ENCODE results near the gene SRGAP1. TPM values are rescaled to one million over a fixed set of nuclear protein-coding genes. Genes with fewer than 3 reads are reported as not detected.
A peak's percentile ranks its signal among the peaks of the same experiment; 100 is the strongest.
"Not testable (repeated sequence)": the region's sequence is repeated elsewhere in the genome, so short reads cannot be mapped to it uniquely, and the experiment has no call there.

Gene SRGAP1
- total RNA-seq, 1 experiment from 2014 or later, result 3.3 TPM

DNA sequence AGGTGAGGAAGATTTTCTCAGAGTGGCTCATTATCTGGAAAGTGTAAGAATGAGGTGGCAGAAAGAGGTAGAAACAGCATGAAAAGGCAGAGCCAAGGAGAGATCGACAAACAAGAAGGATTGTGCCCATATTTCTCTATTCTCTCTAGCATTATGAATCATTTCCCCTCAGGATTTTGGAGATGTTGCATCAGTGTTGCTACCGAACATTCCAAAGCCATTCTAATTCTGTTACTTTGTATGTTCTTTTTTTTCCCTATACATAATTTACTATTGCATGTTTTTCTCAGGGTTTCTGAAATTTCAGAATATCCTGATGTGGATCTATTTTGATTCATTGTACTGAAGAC lies 316.2 kb downstream of the SRGAP1 start:
- no peak for DNase-seq (ENCODE audit: low spot score)

DNA sequence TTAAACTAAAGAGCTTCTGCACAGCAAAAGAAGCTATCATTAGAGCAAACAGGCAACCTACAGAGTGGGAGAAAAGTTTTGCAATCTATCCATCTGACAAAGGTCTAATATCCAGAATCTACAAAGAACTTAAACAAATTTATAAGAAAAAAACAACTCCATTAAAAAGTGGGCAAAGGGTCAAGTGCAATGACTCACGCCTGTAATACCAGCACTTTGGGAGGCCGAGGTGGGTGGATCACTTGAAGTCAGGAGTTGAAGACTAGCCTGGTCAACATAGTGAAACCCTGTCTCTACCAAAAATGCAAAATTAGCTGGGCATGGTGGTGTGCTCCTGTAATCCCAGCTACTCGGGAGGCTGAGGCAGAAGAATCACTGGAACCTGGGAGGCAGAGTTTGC lies 322.1 kb downstream of the SRGAP1 start:
- DNase-seq (ENCODE audit: low spot score), result not testable (repeated sequence)

DNA sequence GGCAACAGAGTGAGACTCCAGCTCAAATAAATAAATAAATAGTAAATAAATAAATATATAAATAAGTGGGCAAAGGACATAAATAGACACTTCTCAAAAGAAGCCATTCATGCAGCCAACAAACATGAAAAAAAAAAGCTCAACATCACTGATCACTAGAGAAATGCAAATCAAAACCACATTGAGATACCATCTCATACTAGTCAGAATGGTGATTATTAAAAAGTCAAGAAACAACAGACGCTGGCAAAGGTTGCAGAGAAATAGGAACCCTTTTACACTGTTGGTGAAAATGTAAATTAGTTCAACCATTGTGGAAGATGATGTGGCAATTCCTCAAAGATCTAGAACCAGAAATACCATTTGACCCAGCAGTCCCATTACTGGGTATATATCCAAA lies 322.5 kb downstream of the SRGAP1 start:
- DNase-seq (ENCODE audit: low spot score), result not testable (repeated sequence)

DNA sequence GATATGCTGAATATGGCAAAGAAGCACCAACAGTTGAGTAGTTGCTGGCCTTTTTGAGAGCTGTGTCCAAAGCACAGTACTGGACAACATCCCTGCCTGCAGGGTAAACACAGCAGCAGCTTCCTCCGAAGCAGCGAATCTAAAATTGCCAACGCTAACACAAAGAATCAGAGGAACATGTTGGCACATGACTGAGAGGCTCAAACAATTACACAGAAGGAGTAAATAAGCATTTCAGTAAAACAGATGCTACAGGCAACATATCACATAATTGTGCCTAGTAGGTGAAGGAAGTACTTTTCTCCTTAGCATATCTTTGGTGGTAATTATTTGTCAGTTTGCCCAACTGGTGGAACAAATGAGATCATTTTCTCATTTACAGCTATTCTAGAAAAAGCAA lies 325.5 kb downstream of the SRGAP1 start:
- DNase-seq (ENCODE audit: low spot score), result no peak

DNA sequence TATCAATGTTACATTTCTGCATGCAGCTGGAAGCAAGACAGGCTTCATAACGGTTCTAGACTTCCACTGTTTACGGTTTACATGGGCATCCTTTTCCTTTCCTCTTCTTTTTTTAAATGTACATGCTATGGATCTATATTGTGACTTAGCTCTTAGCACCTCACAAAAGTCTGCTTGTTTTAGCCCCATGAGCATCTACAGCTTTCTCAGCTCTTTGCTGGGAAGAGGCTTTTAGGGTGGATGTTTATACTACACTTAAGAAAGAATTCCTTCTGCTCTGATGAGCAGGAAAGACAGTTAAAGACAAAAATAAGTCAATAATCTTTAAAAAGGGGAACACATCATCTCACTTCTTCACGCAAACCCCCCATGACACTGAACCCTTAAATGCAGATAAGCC lies 326.2 kb downstream of the SRGAP1 start:
- DNase-seq (ENCODE audit: low spot score), result no peak

DNA sequence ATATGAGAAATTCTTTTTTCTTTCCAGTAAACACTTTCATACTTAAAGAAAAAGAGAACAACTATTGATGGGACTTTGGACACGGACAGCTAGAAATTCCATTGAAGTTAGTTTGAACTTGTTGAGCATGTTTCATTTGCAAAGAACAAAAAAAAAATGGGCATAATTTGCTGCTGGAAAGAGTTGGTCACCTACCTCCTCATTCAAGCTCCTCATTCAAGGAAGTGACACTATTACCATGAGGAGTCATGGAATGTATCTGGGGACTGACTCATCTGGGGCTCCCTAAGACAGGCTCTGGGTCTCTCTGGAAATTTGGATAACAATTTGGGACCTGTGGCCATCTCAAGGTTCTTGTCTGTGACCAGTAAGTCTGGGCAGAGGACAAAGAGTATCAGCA lies 327.2 kb downstream of the SRGAP1 start:
- peak; percentile 31 for DNase-seq (ENCODE audit: low spot score)

DNA sequence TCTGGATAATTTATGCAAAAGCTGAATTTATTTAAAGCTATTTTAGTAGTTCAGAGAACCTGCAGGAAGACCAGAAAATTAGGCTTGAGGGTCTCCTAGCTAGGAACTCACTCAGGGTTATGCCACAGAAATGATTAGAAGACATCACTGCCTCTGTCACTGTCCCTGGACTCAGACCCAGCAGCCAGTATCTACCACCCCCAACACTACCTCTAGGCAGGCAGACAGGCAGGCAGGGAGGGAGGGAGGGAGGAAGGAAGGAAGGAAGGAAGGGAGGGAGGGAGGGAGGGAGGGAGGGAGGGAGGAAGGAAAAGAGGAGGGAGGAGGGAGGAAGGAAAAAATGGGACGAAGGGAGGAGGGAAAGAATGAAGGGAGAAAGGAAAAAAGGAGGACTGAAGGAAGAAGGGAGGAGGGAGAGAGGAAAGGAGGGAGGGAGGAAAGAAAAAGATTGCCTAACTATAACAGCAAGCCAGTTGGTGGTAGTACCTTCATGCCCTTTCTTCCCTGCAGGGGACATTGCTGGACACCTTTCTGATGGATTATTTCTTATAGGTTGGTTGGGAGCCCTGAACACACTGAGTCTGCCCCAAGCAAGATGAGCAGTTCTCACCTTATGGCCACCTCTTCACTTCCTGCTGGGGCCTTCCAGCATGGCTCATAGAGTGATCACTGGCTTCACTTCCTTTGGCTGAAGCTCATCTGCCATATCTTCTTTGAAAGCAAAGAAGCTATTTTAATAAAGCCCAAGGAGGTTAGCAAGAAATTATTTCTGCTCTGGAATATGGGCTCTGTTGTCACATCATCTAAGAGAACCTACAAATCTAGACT lies 327.9 kb downstream of the SRGAP1 start:
- DNase-seq (ENCODE audit: low spot score), result no peak

DNA sequence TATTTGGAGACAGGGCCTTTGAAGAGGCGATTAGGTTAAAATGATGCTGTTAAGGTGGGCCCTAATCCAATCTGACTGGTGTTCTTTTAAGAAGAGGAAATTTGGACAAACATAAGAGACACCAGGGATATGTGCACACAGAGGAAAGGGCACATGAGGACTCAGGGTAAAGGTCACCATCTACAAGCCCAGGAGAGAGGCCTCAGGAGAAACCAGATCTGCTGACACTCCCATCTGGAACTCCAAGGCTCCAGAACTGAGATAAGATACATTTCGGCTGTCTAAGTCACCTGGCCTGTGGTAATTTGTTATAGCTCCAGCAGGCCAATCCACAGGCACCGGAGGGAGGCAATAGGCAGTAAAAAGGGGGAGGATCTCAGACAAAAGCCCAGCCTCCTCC lies 329.0 kb downstream of the SRGAP1 start:
- no peak for DNase-seq (ENCODE audit: low spot score)

DNA sequence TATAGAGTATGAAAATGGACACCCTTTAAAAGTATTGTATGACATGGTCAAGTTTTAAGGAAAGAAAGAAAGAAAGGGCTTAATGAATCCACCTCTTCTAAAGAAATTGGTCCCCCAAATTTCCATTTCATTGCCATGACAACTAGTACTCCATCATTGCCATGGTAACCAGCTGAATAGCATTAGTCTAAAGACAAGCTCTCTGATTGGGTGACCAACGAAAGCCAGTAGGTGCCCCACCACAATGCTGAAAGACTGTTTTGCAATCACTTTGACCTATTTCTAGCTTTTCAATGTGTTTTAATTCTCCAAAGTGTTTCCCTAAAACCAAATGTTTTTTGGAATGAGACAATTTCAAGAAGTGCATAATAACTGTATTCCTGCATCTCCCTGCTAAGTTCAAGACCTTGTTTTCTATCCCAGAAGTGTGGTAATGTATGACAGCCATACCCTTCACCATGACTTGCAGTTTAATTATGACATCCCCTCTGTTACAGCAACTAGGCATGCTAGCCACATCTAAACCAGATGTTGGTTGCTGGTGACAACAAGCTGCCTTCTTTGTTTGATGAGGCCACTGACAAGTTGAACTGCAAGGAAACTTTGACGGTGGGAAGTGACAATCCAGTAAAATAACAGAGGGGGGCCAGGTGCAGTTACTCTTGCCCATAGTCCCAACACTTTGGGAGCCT lies 330.9 kb downstream of the SRGAP1 start:
- no peak for DNase-seq (ENCODE audit: low spot score)

DNA sequence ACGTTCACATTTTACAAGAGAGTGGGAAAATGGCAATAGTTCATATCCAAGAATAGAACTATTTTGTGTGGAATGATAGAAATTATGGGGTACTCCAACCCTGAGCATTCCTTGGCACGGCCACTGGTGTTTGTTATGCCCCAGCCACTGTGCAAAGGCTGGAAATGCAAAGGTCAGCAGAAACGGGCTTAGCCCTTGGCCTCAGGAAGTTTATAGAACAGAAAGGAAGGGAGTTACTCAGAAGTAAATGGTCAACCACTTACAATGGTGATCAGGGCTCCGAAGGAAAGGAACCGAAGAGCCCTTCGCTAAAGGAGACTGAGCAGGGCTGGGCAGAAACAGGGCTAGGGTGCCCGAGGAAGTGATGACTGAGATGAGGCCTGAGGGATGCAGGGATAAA lies 332.5 kb downstream of the SRGAP1 start:
- DNase-seq (ENCODE audit: low spot score), result no peak

DNA sequence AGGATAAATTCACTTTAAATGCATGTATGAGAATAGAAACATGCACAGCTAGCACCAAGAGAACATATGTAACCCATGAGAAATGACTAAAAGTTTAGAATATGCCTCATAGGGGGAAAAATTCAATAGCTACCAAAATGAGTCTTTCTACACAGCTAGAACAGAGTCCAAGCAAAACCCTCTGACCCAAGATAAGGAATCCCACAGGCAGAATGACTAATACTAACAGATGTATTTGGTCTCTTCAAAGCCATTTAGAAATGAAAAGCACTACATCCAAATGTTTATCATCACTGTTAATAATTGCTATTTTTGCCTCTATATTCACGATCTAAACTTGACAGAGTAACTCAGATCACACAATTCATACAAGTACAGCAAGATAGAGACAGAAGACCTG lies 333.6 kb downstream of the SRGAP1 start:
- peak; percentile 64 for DNase-seq (ENCODE audit: low spot score)

DNA sequence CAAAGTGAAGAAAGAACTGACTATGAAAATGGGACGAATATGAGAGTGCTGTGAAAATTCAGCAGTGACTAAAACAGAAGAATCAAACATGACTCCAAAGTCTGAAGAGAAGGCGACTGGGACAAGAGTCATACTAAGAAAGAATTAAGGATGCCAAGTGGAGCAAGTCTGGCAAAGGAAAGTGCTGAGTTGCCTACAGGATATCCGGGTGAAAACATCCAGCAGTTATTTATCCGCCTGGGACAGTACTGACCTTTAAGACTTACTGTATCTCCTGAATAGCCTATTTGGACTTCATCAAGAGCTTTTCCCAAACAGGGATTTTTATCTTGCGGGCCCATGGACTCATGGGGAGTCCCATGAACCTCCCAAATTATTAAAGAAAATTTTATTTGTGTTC lies 336.5 kb downstream of the SRGAP1 start:
- peak; percentile 81 for DNase-seq (ENCODE audit: low spot score)

DNA sequence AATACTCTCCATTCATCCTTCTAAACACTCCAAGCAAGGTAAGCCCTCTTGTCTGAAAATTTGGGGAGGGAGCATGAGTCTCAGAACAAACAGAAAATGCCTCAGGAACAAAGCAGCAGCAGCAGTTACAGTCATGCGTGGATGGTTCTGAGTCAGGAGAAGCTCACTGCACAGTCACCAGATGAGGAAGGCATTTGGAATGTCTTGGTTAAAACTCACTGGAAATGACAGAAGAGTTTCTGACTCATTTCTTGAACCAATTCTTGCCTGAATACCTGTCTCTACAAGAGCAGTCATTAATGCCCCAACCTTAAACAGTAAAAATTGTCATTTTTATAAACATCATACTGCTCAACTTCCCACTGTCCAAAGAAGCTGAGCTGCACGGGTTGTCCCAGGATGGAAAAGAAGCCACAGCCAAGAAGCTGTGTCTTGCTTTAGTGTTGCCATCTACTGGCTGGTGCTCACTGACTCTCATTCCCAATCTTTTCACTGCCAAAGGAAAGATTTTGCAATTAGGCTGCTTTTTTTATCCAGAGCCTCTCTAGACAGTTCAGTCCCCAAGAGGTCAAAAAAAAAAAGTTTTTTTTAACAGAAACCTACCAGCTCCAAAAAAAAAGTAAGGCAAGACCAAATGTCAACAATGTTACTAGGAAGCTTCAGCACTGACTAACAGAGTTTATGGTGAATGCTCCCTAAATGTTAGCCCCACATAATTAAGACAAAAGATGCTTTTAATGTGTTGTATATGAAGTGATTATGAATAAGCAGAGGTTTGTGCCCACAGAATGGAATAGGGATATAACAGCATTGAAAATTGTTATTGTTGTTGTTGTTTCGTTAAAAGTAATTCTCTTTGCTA lies 337.2 kb downstream of the SRGAP1 start:
- DNase-seq (ENCODE audit: low spot score), result peak; percentile 98

DNA sequence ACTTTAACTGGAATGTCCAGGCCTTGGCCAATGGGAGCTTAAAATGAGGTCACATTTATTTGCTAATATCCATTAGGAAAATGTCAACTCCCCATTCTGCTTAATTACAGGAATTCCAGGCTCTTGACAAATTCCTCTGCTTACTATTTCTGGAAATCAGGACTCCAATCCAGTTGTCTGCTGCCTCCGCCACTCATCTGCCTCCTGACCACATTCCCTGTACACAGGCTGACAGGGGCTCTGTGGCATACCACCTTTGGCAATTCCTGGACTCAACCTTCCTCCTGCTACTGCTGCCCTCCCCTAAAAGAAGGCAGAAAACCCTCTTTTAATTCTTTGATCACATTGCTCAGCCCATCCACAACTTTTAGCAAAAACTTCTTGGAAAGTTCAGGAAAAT lies 339.7 kb downstream of the SRGAP1 start:
- DNase-seq (ENCODE audit: low spot score), result no peak

DNA sequence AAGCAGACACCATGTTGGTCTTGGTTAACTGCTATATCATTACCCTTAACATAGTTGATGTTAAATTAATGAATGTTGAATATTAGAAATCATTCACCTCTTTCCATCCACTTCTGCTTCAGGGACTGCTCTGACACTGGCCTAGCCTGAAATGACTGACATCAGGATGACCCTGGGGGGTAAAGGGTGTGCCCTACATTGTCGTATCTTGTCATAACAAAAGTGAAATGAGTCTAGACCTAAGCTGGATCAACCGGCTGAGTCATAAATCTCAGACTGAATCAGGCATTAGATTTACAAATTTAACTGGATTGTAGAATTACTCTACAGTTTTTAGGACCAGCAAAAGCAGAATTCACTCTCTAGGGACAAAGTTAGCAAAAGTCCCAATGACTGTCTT lies 342.3 kb downstream of the SRGAP1 start:
- peak; percentile 54 for DNase-seq (ENCODE audit: low spot score)

DNA sequence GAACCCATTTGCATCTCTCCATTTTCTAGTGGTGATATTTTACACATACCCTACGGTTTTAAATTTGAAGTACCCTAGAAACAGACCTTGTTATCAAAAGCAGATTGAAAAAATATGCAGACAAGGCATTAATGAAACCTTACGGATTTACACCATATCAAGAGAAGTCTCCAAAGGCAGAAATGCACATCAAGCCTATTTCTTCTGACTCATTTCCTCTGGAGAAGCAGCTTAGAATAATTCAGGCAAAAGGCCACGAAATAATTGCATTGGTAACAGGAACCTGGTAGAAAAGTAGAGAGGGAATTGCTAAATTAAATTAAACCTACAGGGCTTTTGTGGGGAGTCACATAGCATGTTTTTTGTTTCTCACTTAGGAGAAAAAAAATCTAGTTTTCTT lies 342.9 kb downstream of the SRGAP1 start:
- DNase-seq (ENCODE audit: low spot score), result peak; percentile 72

DNA sequence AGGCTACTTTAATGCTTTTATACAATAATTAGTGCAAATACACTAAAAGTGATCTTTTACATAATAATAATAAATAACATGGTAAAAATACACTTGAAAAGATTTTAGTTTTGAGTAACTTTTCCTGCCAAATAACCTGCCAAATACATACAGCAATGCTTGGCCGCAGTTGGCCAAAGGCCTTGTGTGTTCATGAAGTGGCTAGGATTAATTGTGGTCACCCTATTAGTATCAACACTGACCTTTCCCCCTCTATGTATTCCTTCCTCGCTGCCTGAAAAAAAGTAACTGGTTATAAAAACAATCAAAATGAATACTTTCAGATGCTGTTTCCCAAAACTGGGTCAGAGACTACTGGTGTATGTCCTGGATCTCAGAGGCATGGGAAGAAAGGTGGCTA lies 343.3 kb downstream of the SRGAP1 start:
- no peak for DNase-seq (ENCODE audit: low spot score)

DNA sequence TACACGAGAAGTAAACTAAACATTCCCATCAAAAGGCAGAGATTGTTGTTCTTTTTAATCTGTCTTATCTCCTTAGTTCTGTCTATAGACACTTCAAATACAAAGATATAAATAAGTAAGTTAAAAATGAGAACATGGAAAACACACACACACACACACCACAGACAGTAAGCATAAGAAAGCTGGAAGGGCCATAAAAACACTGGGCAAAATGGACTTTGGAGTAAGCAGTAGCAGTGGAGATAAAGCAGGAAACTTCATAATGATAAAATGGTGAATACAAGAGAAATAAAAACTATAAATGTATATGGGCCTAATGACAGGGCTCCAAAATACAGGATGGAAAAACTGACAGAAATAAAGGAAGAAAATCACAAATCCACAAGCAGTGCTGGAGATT lies 345.0 kb downstream of the SRGAP1 start:
- no peak for DNase-seq (ENCODE audit: low spot score)

DNA sequence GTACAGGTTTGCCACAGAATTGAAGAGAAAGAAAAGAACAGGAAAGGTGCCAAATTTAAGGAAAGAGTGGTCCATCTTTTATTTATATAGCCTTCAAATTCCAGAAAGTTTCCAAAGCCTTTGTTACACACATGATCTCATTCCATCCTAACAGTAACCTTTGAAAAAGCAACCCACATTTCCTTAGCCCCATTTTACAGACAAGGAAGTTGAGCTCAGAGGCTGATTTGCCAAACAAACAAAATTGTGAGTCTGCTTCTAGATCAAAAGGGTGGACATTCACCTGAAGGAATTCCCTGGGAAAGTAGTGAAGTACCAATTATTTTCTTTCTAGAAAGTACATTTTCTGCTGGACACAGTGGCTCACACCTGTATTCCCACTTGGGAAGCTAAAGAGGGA lies 345.6 kb downstream of the SRGAP1 start:
- DNase-seq (ENCODE audit: low spot score), result no peak

DNA sequence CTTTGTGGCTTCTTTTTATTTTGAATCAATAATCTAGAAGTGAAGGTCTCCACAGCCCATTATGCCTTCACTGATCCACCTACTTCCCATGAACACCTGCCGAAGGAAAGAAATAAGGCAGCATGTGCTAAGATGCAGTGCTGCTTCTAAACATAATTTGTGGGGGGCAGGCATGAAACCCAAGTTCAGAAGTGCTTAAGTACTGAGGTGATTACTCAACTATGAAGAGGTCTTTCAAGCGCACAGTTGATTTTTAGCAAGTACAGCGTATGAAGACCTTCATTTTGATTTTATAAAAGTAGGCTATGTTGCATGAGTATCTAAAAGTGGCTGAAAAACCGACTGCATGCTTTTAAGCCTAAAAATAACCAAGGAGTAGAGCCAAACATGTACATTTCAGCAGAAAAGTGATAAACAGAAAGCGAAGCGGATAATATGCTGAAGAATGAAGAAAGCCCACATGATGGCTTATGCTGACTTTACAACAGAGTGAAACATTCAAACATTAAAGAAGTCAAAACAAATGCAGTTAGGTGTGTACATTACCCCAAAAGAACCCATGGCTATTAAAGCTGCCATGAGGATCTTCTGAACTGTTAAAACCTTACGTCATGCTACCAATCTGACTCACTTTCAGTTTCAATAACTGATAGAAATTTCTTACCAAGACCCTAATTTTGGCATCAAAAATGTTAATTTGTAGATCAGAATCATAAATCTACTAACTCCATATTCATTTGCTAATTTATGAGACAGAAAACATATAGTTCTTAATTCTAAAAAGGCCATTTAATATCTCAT lies 348.3 kb downstream of the SRGAP1 start:
- DNase-seq (ENCODE audit: low spot score), result no peak

DNA sequence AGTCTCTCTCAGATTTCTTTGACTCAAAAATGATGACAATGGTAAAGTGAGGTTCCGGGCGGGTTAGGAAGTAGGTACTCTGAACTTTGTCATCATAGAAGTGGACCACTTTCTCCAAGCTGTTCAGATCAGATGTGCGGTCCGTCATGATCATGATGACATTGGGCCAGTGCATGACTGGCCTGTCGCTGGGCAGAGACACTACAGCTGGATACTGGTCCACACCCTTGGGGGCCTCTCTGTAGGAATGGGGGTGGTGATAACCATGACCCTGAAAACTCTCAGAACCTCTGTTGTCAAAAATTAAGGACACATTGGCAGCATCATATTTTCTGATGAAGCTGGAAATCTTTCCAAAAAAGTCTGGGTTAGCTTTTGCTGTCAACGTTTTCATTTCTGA lies 349.4 kb downstream of the SRGAP1 start:
- no peak for DNase-seq (ENCODE audit: low spot score)
